GM23338 (cell line): ENCODE measurements around the gene DDX56. TPM values are rescaled to one million over a fixed set of nuclear protein-coding genes. Genes with fewer than 3 reads are reported as not detected.

ENCODE experiments used
- ATAC-seq: fragments of 200-7000 bp; cut with Tn5 transposase; 3 replicates; pipeline ENCODE4 v1.9.1; 2020
- DNase-seq: peaks from one replicate; pipeline ENCODE4 v3.0.0-alpha.2; 2015; ENCODE audit warnings: low spot score
- H2AFZ ChIP-seq: fragments of 200-600 bp; sonication (generic); 2 replicates; pipeline ENCODE4 v1.8.0; 2016; ENCODE audit warnings: antibody characterized with exemption, mild to moderate bottlenecking, moderate library complexity
- H3F3A ChIP-seq: fragments of 200-600 bp; sonication (generic); replicated peaks from 2 replicates; pipeline ENCODE4 v1.8.0; 2017; ENCODE audit warnings: antibody characterized with exemption, mixed run types, low read depth
- H3K27ac ChIP-seq: fragments of 200-600 bp; sonication (generic); 2 replicates; pipeline ENCODE4 v1.6.1; 2016; ENCODE audit warnings: low read depth
- H3K27me3 ChIP-seq: fragments of 200-600 bp; sonication (generic); 2 replicates; pipeline ENCODE4 v1.8.0; 2016; ENCODE audit warnings: mild to moderate bottlenecking, mixed run types, moderate library complexity; ENCODE audit not compliant: insufficient read depth
- H3K36me3 ChIP-seq: fragments of 200-600 bp; sonication (generic); 2 replicates; pipeline ENCODE4 v1.8.0; 2016; ENCODE audit warnings: mild to moderate bottlenecking; ENCODE audit not compliant: insufficient read depth
- H3K4me1 ChIP-seq: fragments of 200-600 bp; sonication (generic); 2 replicates; pipeline ENCODE4 v1.8.0; 2016; ENCODE audit warnings: mild to moderate bottlenecking, moderate library complexity; ENCODE audit not compliant: insufficient read depth
- H3K4me2 ChIP-seq: fragments of 200-600 bp; sonication (generic); 2 replicates; pipeline ENCODE4 v1.7.1; 2017; ENCODE audit warnings: mixed run types
- H3K4me3 ChIP-seq: fragments of 200-600 bp; sonication (generic); 2 replicates; pipeline ENCODE4 v1.6.1; 2016; ENCODE audit warnings: mixed run types
- H3K79me2 ChIP-seq: fragments of 200-600 bp; sonication (generic); replicated peaks from 2 replicates; pipeline ENCODE4 v1.8.0; 2017; ENCODE audit warnings: mild to moderate bottlenecking; ENCODE audit not compliant: insufficient read depth
- H3K9me2 ChIP-seq: fragments of 200-600 bp; sonication (generic); 2 replicates; pipeline ENCODE4 v1.8.0; 2017; ENCODE audit not compliant: insufficient read depth
- H4K20me1 ChIP-seq: fragments of 200-600 bp; sonication (generic); replicated peaks from 2 replicates; pipeline ENCODE4 v1.8.0; 2017; ENCODE audit warnings: mild to moderate bottlenecking; ENCODE audit not compliant: insufficient read depth
- H3K27ac Mint-ChIP-seq: 2 replicates; pipeline ENCODE4 v1.8.0; 2020; ENCODE audit warnings: inconsistent platforms, mild to moderate bottlenecking, moderate library complexity, mixed read lengths
- H3K27me3 Mint-ChIP-seq: 3 replicates; pipeline ENCODE4 v1.8.0; 2022; ENCODE audit warnings: low read depth, mild to moderate bottlenecking, moderate library complexity, mixed read lengths, inconsistent platforms; ENCODE audit not compliant: insufficient read depth, poor library complexity
- H3K36me3 Mint-ChIP-seq: 3 replicates; pipeline ENCODE4 v1.8.0; 2021; ENCODE audit warnings: low read depth, mild to moderate bottlenecking, inconsistent platforms, moderate library complexity, mixed read lengths
- H3K4me1 Mint-ChIP-seq: 3 replicates; pipeline ENCODE4 v1.8.0; 2020; ENCODE audit warnings: mild to moderate bottlenecking, inconsistent platforms, mixed read lengths
- H3K4me3 Mint-ChIP-seq: 3 replicates; pipeline ENCODE4 v1.8.0; 2021; ENCODE audit warnings: moderate library complexity, mild to moderate bottlenecking, inconsistent platforms, mixed read lengths
- H3K9me3 Mint-ChIP-seq: 3 replicates; pipeline ENCODE4 v1.8.0; 2020; ENCODE audit warnings: moderate library complexity, mild to moderate bottlenecking, inconsistent platforms, mixed read lengths
- CREB1 ChIP-seq: fragments of 250-450 bp; sonication (Bioruptor Pico); IDR thresholded peaks from 2 replicates; pipeline ENCODE4 v1.5.0; 2020; ENCODE audit warnings: low read depth, mild to moderate bottlenecking, moderate library complexity
- ETS1 ChIP-seq: IDR thresholded peaks from 2 replicates; pipeline ENCODE4 v1.6.1; 2016; ENCODE audit warnings: antibody characterized with exemption
- EZH2phosphoT487 ChIP-seq: fragments of 200-600 bp; sonication (generic); IDR thresholded peaks from one replicate; pipeline ENCODE4 v1.8.1; 2018; ENCODE audit warnings: antibody characterized with exemption; ENCODE audit not compliant: unreplicated experiment
- JUNB ChIP-seq: IDR thresholded peaks from one replicate; pipeline ENCODE4 v1.6.1; 2016; ENCODE audit warnings: antibody characterized with exemption; ENCODE audit not compliant: unreplicated experiment
- NANOG ChIP-seq: IDR thresholded peaks from 2 replicates; pipeline ENCODE4 v1.6.1; 2016; ENCODE audit warnings: antibody characterized with exemption, borderline replicate concordance
- STAT1 ChIP-seq: IDR thresholded peaks from one replicate; pipeline ENCODE4 v1.6.1; 2016; ENCODE audit warnings: antibody characterized with exemption; ENCODE audit not compliant: unreplicated experiment
- ZNF114 ChIP-seq: fragments of 250-450 bp; sonication (Bioruptor Pico); IDR thresholded peaks from 2 replicates; pipeline ENCODE4 v1.5.0; 2020; ENCODE audit warnings: mild to moderate bottlenecking, moderate library complexity
- ZNF462 ChIP-seq: fragments of 250-450 bp; sonication (Bioruptor Pico); IDR thresholded peaks from 2 replicates; pipeline ENCODE4 v1.5.0; 2020; ENCODE audit warnings: mild to moderate bottlenecking, moderate library complexity
- polyA plus RNA-seq: library from polyadenylated mRNA; unstranded; fragments of >200 nt; fragmentation: Nextera tagmentation; extraction: Ambion mirVana; gene quantifications from 2 replicates; pipeline ENCODE4 v1.2.1, GENCODE V29; 2016
- total RNA-seq: library from RNA; depleted of rRNA; stranded (reverse); fragments of >200 nt; shearing (Covaris generic); gene quantifications from 2 replicates; pipeline ENCODE4 v1.2.3, GENCODE V29; 2014

The DDX56 gene
- total and polyA plus RNA-seq, 2 experiments from 2014 or later = 44.1 to 72.3 TPM

GRCh38 chr7:44533301-44534055 is 40.2 kb downstream of the DDX56 start (continued):
- TF ChIP-seq ZNF462 (no peak), ETS1 (no peak)

- H3K4me1 Mint-ChIP-seq = no peaks in the 10 kb centered on the region; the same call in 2 of the 3 replicates
- Histone ChIP-seq H3K9me2 (no peaks in the 10 kb centered on the region), H3K4me1 (no peaks in the 10 kb centered on the region), H2AFZ (no peak overlapping the region), H3K4me3 (no peak overlapping the region), H3K4me2 (no peak overlapping the region), H3F3A (no peaks in the 10 kb centered on the region), H3K36me3 (no peaks in the 10 kb centered on the region), H4K20me1 (no peaks in the 10 kb centered on the region), H3K27me3 (no peaks in the 10 kb centered on the region), H3K27ac (no peak overlapping the region), H3K79me2 (no peaks in the 10 kb centered on the region)
- H3K27me3 Mint-ChIP-seq = peaks cover 10% of the 10 kb centered on the region
- H3K9me3 Mint-ChIP-seq = peaks cover 3% of the 10 kb centered on the region; the same call in 2 of the 3 replicates
- H3K36me3 Mint-ChIP-seq = no peaks in the 10 kb centered on the region; the same call in 2 of the 3 replicates
- no peak overlapping the region for H3K4me3 Mint-ChIP-seq
- H3K27ac Mint-ChIP-seq = no peak overlapping the region
- no peak for DNase-seq
- no peak for ATAC-seq
- TF ChIP-seq NANOG (no peak), EZH2phosphoT487 (no peak), STAT1 (no peak), ZNF114 (CRISPR knock-in tag) (no peak), JUNB (no peak), CREB1 (CRISPR knock-in tag) (no peak)
Measured at GRCh38 chr7:44531421-44532380, 42.0 kb downstream of the DDX56 start.
